Endodermal cell (in vitro differentiated cells): ENCODE results near the gene SDC1. TPM values are rescaled to one million over a fixed set of nuclear protein-coding genes. Genes with fewer than 3 reads are reported as not detected.

Experiments used
- DNase-seq: peaks from one replicate; pipeline ENCODE4 v3.0.0-alpha.2; 2017
- H3K27ac ChIP-seq: 2 replicates; pipeline ENCODE4 v1.5.1; 2013; ENCODE audit warnings: mild to moderate bottlenecking, low read depth, low read length, moderate library complexity
- H3K27me3 ChIP-seq: 2 replicates; pipeline ENCODE4 v1.6.1; 2013; ENCODE audit warnings: mild to moderate bottlenecking, low read length, moderate library complexity; ENCODE audit not compliant: insufficient read depth, control insufficient read depth, poor library complexity, severe bottlenecking
- H3K36me3 ChIP-seq: 2 replicates; pipeline ENCODE4 v1.7.0; 2013; ENCODE audit warnings: mild to moderate bottlenecking, low read length, moderate library complexity; ENCODE audit not compliant: control insufficient read depth, insufficient read depth
- H3K4me1 ChIP-seq: one replicate; pipeline ENCODE4 v1.7.0; 2013; ENCODE audit warnings: low read length; ENCODE audit not compliant: control insufficient read depth, insufficient read depth
- H3K4me3 ChIP-seq: 2 replicates; pipeline ENCODE4 v1.5.1; 2013; ENCODE audit warnings: mild to moderate bottlenecking, low read length, moderate library complexity
- H3K9ac ChIP-seq: 2 replicates; pipeline ENCODE4 v1.6.1; 2013; ENCODE audit warnings: mild to moderate bottlenecking, low read length, moderate library complexity; ENCODE audit not compliant: poor library complexity, severe bottlenecking; ENCODE audit errors: extremely low read depth
- H3K9me3 ChIP-seq: 2 replicates; pipeline ENCODE4 v1.6.1; 2013; ENCODE audit warnings: mild to moderate bottlenecking, low read length, moderate library complexity; ENCODE audit not compliant: control insufficient read depth
- H3K27ac Mint-ChIP-seq: 2 replicates; pipeline ENCODE4 v1.8.0; 2020; ENCODE audit warnings: mixed read lengths
- H3K27me3 Mint-ChIP-seq: 2 replicates; pipeline ENCODE4 v1.8.0; 2021; ENCODE audit warnings: mild to moderate bottlenecking, mixed read lengths; ENCODE audit not compliant: insufficient read depth
- H3K36me3 Mint-ChIP-seq: 2 replicates; pipeline ENCODE4 v1.8.0; 2020; ENCODE audit warnings: low read depth, mixed read lengths
- H3K4me1 Mint-ChIP-seq: 2 replicates; pipeline ENCODE4 v1.8.0; 2020; ENCODE audit warnings: mixed read lengths
- H3K4me3 Mint-ChIP-seq: 2 replicates; pipeline ENCODE4 v1.8.0; 2020; ENCODE audit warnings: mild to moderate bottlenecking, moderate library complexity, mixed read lengths
- H3K9me3 Mint-ChIP-seq: 2 replicates; pipeline ENCODE4 v1.8.0; 2020; ENCODE audit warnings: mild to moderate bottlenecking, mixed read lengths
- CTCF ChIP-seq: fragments of 200-600 bp; sonication (generic); conservative IDR thresholded peaks from 2 replicates; pipeline ENCODE4 v1.5.0; 2021; ENCODE audit warnings: antibody characterized with exemption, mild to moderate bottlenecking
- WGBS, 2 experiments: methylation state at CpG; one replicate each; pipeline versions ENCODE4 v1.1.5 to v1.1.7; 2013; ENCODE audit warnings: missing lambda C conversion rate in 2 of 2, mixed read lengths in 1 of 2; ENCODE audit not compliant: insufficient coverage in 1 of 2, insufficient read length in 1 of 2; 5-methylcytosine and 5-hydroxymethylcytosine counted together
- total RNA-seq, 2 donors: library from RNA; stranded (reverse); fragmentation: NEBNext Ultra II Directional in 1 of 2; extraction: Animal tissue kit (Norgen Biotek cat#: 25700) in 1 of 2; gene quantifications; 2 replicates in 1 of 2; 3 replicates in 1 of 2; pipeline ENCODE4 v1.2.1, GENCODE V29; 2021

The SDC1 gene
- total RNA-seq, 2 donors from 2014 or later = 12.7 to 19.2 TPM

DNA sequence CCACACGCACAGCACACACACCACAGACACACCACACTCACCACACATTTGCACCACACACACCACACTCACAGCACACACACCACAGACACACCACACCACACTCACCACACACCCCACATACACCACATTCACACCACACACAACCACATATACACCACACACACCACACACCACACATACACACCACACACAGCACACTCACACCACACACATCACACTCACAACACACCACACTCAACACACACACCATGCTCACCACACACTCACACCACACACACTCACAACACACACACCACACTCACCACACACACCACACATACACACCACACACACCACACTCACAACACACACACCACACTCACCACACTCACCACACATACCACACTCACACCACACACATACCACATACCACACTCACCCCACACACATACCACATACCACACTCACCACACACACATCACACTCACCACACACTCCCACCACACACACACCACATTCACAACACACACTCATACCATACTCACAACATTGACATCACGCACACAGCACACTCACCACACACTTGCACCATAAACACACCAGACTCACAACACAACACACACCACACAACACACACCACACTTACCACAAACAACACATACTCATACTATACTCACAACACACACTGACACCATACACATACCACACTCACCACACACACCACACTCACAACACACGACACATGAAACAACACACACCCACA is 60.0 kb downstream of the SDC1 start:
- Mint-ChIP-seq H3K27ac (no peak overlapping the region), H3K27me3 (no peaks in the 10 kb centered on the region), H3K4me1 (peaks cover under 1% of the 10 kb centered on the region), H3K9me3 (no peaks in the 10 kb centered on the region), H3K4me3 (no peak overlapping the region), H3K36me3 (no peaks in the 10 kb centered on the region)
- no peaks in the 10 kb centered on the region for H3K36me3 ChIP-seq
- no peak overlapping the region for H3K4me3 ChIP-seq
- no peak overlapping the region for H3K9ac ChIP-seq
- H3K27ac ChIP-seq = no peak overlapping the region
- DNase-seq = peak; percentile 25
- no peaks in the 10 kb centered on the region for H3K9me3 ChIP-seq
- H3K4me1 ChIP-seq = no peaks in the 10 kb centered on the region
- WGBS, 2 experiments = 97 to 100% methylated on average over 1 to 3 of the region's 3 CpGs
- no peak for TF ChIP-seq CTCF
- H3K27me3 ChIP-seq = no peaks in the 10 kb centered on the region

DNA sequence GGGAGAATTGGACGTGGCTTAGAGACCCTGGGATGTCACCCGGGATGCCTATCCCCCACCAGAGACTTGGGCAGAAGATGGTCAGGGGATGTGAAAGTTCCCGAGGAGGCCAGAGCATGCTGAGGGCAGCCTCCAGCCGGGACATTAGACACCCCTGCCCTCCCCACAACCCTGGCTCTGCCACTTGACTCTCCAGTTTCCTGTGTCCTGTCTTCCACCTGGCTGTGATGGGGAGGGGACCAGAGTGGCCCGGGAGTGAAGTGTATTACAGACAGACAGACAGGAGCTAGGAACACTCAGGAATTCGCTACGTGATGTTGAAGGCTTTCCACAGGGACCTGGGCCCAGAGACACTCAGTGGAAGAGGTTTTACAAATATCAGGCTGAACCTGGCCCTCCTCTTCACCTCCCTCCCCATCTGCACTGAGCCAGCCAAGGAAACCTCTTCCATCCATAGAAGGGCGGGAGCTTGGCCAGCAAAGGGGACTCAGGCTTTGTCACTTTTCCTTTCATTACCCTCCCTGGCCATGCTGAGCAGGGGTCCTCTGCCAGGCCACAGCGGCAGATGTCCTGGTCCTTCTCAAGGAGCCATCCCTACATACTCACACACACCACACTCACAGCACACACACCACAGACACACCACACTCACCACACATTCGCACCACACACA is 60.7 kb downstream of the SDC1 start:
- Histone ChIP-seq H3K27ac (no peak overlapping the region), H3K9me3 (no peaks in the 10 kb centered on the region), H3K9ac (no peak overlapping the region), H3K27me3 (no peaks in the 10 kb centered on the region), H3K4me1 (no peaks in the 10 kb centered on the region), H3K36me3 (no peaks in the 10 kb centered on the region), H3K4me3 (no peak overlapping the region)
- peak; percentile 70 for DNase-seq
- no peak overlapping the region for H3K4me3 Mint-ChIP-seq
- H3K27me3 Mint-ChIP-seq = no peaks in the 10 kb centered on the region
- H3K27ac Mint-ChIP-seq = no peak overlapping the region
- no peaks in the 10 kb centered on the region for H3K4me1 Mint-ChIP-seq
- WGBS, 2 experiments = 70 to 80% methylated on average over 5 to 10 of the region's 10 CpGs
- no peaks in the 10 kb centered on the region for H3K36me3 Mint-ChIP-seq
- TF ChIP-seq CTCF = no peak
- no peaks in the 10 kb centered on the region for H3K9me3 Mint-ChIP-seq

DNA sequence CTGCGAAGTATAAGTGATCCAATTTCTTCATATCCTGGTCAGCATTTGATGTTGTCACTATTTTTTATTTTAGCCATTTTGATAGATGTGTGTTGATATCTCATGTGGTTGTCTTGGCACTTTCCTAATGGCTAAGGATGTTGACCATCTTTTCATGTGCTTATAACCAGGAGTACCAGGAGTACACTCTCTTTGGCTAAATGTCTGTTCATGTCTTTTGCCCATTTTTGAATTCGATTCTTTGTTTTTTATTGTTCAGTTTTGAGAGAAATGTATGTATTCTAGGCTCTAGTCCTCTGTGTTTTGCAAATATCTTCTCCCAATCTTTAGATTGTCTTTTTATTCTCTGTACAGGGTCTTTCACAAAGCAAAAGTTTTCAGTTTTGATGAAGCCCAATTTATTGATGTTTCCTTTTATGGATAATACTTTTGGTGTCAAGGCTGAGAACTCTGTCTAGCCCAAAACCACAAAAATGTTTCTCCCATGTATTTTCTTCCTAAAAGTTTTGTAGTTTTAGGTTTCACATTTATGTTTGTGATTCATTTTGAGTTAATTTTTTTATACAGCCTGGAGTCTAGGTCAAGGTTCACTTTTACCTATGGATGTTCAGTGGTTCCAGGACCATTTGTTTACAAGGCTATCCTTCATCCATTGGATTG is 65.4 kb downstream of the SDC1 start:
- TF ChIP-seq CTCF = no peak
- H3K36me3 Mint-ChIP-seq = no peaks in the 10 kb centered on the region
- Histone ChIP-seq H3K9ac (no peak overlapping the region), H3K27me3 (no peaks in the 10 kb centered on the region), H3K36me3 (no peaks in the 10 kb centered on the region), H3K4me3 (no peak overlapping the region), H3K27ac (no peak overlapping the region), H3K4me1 (no peaks in the 10 kb centered on the region), H3K9me3 (no peaks in the 10 kb centered on the region)
- WGBS, 2 experiments = 83% methylated on average over 1 to 2 of the region's 2 CpGs
- H3K4me1 Mint-ChIP-seq = no peaks in the 10 kb centered on the region
- H3K27me3 Mint-ChIP-seq = no peaks in the 10 kb centered on the region
- no peak overlapping the region for H3K4me3 Mint-ChIP-seq
- DNase-seq = no peak
- H3K27ac Mint-ChIP-seq = no peak overlapping the region
- H3K9me3 Mint-ChIP-seq = no peaks in the 10 kb centered on the region
